ENCODE data around the gene XRCC2. TPM values are rescaled to one million over a fixed set of nuclear protein-coding genes. Genes with fewer than 3 reads are reported as not detected.
"Not testable (repeated sequence)": the region's sequence is repeated elsewhere in the genome, so short reads cannot be mapped to it uniquely, and the experiment has no call there.

Gene XRCC2
- total and polyA plus RNA-seq, 10 donors = 0.22 to 5.0 (median 1.0) TPM

- TF ChIP-seq CTCF (IDR thresholded peaks at IDR 0.05 in 8 of 11, conservative IDR thresholded peaks at IDR 0.05 in 3 of 11) (no peak), POLR2A (IDR thresholded peaks at IDR 0.05) (no peak), POLR2AphosphoS5 (IDR thresholded peaks at IDR 0.05) (no peak)
- Histone ChIP-seq H3K4me3 (no peak overlapping the region), H3K4me1 (peaks cover 0 to 8% (median 0%) of the 10 kb centered on the region in 6 donors), H3K27ac (no peak overlapping the region), H3K36me3 (no peaks in the 10 kb centered on the region), H3K27me3 (replicated peaks in 1 of 7) (no peaks in the 10 kb centered on the region), H3K9me3 (peaks cover 0 to 10% (median 8%) of the 10 kb centered on the region in 8 donors)
- no peak for DNase-seq
- WGBS, 5 donors = 68 to 86% (median 71%) methylated on average over 2 of the region's 2 CpGs
- intact Hi-C loops (cut with DNase I; ENCODE audit: low total_unique reads) = no loop called here
Measured at GRCh38 chr7:152710153-152710442, 34.2 kb upstream of the XRCC2 start.

- intact Hi-C loops (cut with DNase I; ENCODE audit: low total_unique reads) = no loop called here
- Histone ChIP-seq H3K4me3 (no peak overlapping the region), H3K27me3 (replicated peaks in 1 of 7) (no peaks in the 10 kb centered on the region), H3K36me3 (no peaks in the 10 kb centered on the region), H3K9me3 (peaks cover 5 to 16% (median 14%) of the 10 kb centered on the region in 8 donors), H3K27ac (no peak overlapping the region), H3K4me1 (peaks cover 0 to 8% (median 0%) of the 10 kb centered on the region in 6 donors)
- TF ChIP-seq POLR2A (IDR thresholded peaks at IDR 0.05) = no peak
- TF ChIP-seq CTCF (IDR thresholded peaks at IDR 0.05 in 8 of 11, conservative IDR thresholded peaks at IDR 0.05 in 3 of 11) = no peak
- no peak for TF ChIP-seq POLR2AphosphoS5 (IDR thresholded peaks at IDR 0.05)
- 74 to 87% (median 85%) methylated on average over 5 of the region's 5 CpGs for WGBS, 5 donors
- DNase-seq = no peak
Measured at GRCh38 chr7:152709287-152710152, 33.6 kb upstream of the XRCC2 start.

- 91 to 95% (median 93%) methylated on average over 1 of the region's 1 CpG for WGBS, 5 donors
- TF ChIP-seq POLR2A (IDR thresholded peaks at IDR 0.05) (no peak), POLR2AphosphoS5 (IDR thresholded peaks at IDR 0.05) (no peak), CTCF (IDR thresholded peaks at IDR 0.05 in 8 of 11, conservative IDR thresholded peaks at IDR 0.05 in 3 of 11) (no peak)
- intact Hi-C loops (cut with DNase I; ENCODE audit: low total_unique reads) = no loop called here
- no peak overlapping the region for H3K27ac ChIP-seq
- peaks cover 0 to 8% (median 0%) of the 10 kb centered on the region in 6 donors for H3K4me1 ChIP-seq
- no peaks in the 10 kb centered on the region for H3K36me3 ChIP-seq
- no peak for DNase-seq
- no peaks in the 10 kb centered on the region for H3K27me3 ChIP-seq (replicated peaks in 1 of 7)
- peaks cover 6 to 28% (median 23%) of the 10 kb centered on the region in 8 donors for H3K9me3 ChIP-seq
- H3K4me3 ChIP-seq = no peak overlapping the region
Measured at GRCh38 chr7:152704796-152705384, 28.9 kb upstream of the XRCC2 start.

- no peak for DNase-seq
- Histone ChIP-seq H3K4me1 (no peaks in the 10 kb centered on the region), H3K4me3 (no peak overlapping the region), H3K36me3 (no peaks in the 10 kb centered on the region), H3K9me3 (peaks cover 0 to 10% (median 5%) of the 10 kb centered on the region in 8 donors), H3K27me3 (replicated peaks in 1 of 7) (no peaks in the 10 kb centered on the region), H3K27ac (no peak overlapping the region)
- no peak for TF ChIP-seq POLR2A (IDR thresholded peaks at IDR 0.05)
- no peak for TF ChIP-seq CTCF (IDR thresholded peaks at IDR 0.05 in 8 of 11, conservative IDR thresholded peaks at IDR 0.05 in 3 of 11)
- no peak for TF ChIP-seq POLR2AphosphoS5 (IDR thresholded peaks at IDR 0.05)
- intact Hi-C loops (cut with DNase I; ENCODE audit: low total_unique reads) = no loop called here
Measured at GRCh38 chr7:152699079-152699478, 23.1 kb upstream of the XRCC2 start.

GRCh38 chr7:152697268-152697974, 21.5 kb upstream of the XRCC2 start:
- H3K9me3 ChIP-seq; H3K4me1 ChIP-seq; H3K27me3 ChIP-seq (replicated peaks in 1 of 7); H3K36me3 ChIP-seq; intact Hi-C loops (cut with DNase I; ENCODE audit: low total_unique reads); H3K27ac ChIP-seq; DNase-seq; H3K4me3 ChIP-seq: not testable (repeated sequence)
- 84 to 90% (median 87%) methylated on average over 8 to 12 of the region's 12 CpGs for WGBS, 5 donors

GRCh38 chr7:152692196-152692595, 16.3 kb upstream of the XRCC2 start:
- H3K27ac ChIP-seq; H3K9me3 ChIP-seq; H3K4me1 ChIP-seq; intact Hi-C loops (cut with DNase I; ENCODE audit: low total_unique reads); H3K27me3 ChIP-seq (replicated peaks in 1 of 7); H3K4me3 ChIP-seq; H3K36me3 ChIP-seq; DNase-seq: not testable (repeated sequence)
- 92 to 96% (median 93%) methylated on average over 2 of the region's 2 CpGs for WGBS, 5 donors
